ENCODE measurements around the gene C6. TPM values are rescaled to one million over a fixed set of nuclear protein-coding genes. Genes with fewer than 3 reads are reported as not detected.

C6 gene
- total RNA-seq, 1 experiment from 2014 or later = 0.37 TPM

GRCh38 chr5:41115281-41115680 lies 98.1 kb downstream of the C6 start (continued):
- TF ChIP-seq REST (IDR thresholded peaks at IDR 0.05; ENCODE audit: low read depth) (no peak), CTCF (IDR thresholded peaks at IDR 0.05 in 2 of 3, conservative IDR thresholded peaks at IDR 0.05 in 1 of 3; ENCODE audit: borderline replicate concordance in 1 of 3, insufficient read depth in 1 of 3, low read depth in 2 of 3, low read length in 2 of 3) (no peak)

- H3K36me3 ChIP-seq (ENCODE audit: control insufficient read depth in 1 of 2, insufficient read depth in 2 of 2, low read length in 2 of 2) = no peaks in the 10 kb centered on the region
- DNase-seq (ENCODE audit: low read depth, low spot score) (no peak), ATAC-seq (no peak)
- H3K27ac ChIP-seq (ENCODE audit: low read depth, low read length) = no peak overlapping the region
- H3K4me1 ChIP-seq (ENCODE audit: control insufficient read depth in 1 of 2, insufficient read depth in 2 of 2, low read length in 2 of 2) = no peaks in the 10 kb centered on the region
- intact Hi-C loops (cut with micrococcal nuclease) = no loop called here
- H3K9me2 ChIP-seq (ENCODE audit: insufficient read depth) = no peaks in the 10 kb centered on the region
- H3K9ac ChIP-seq (ENCODE audit: low read length) = no peak overlapping the region
- POLR2A ChIA-PET = no interaction called here
- H3K4me3 ChIP-seq (replicated peaks in 1 of 2; ENCODE audit: low read depth in 1 of 2, low read length in 2 of 2) = no peak overlapping the region
- CTCF ChIA-PET = no interaction called here
- no peak for TF ChIP-seq ELF1 (IDR thresholded peaks at IDR 0.05; ENCODE audit: borderline replicate concordance, low read depth)
- no peak for TF ChIP-seq FOSL1 (IDR thresholded peaks at IDR 0.05; ENCODE audit: low read depth)
- TF ChIP-seq ZFX (IDR thresholded peaks at IDR 0.05) = no peak
- TF ChIP-seq SP1 (IDR thresholded peaks at IDR 0.05; ENCODE audit: low read depth) = no peak
- no peak for TF ChIP-seq CTCF (IDR thresholded peaks at IDR 0.05 in 2 of 3, conservative IDR thresholded peaks at IDR 0.05 in 1 of 3; ENCODE audit: borderline replicate concordance in 1 of 3, insufficient read depth in 1 of 3, low read depth in 2 of 3, low read length in 2 of 3)
- TF ChIP-seq MAX (IDR thresholded peaks at IDR 0.05) = no peak
- no peak for TF ChIP-seq CBX3 (IDR thresholded peaks at IDR 0.05; ENCODE audit: low read depth)
- TF ChIP-seq ZBTB33 (IDR thresholded peaks at IDR 0.05; ENCODE audit: extremely low read depth, insufficient replicate concordance, low read length) = no peak
- H3K79me2 ChIP-seq (ENCODE audit: insufficient read depth, low read length) = no peaks in the 10 kb centered on the region
- no peaks in the 10 kb centered on the region for H3K27me3 ChIP-seq (ENCODE audit: insufficient read depth, low read length)
- no TSS peak for BruUV-seq (replicated peaks)
- H3K9me3 ChIP-seq (ENCODE audit: control insufficient read depth in 1 of 2, insufficient read depth in 1 of 2, low read depth in 1 of 2, low read length in 2 of 2) = no peaks in the 10 kb centered on the region
- H2AFZ ChIP-seq (ENCODE audit: low read depth, low read length, poor library complexity, severe bottlenecking) = no peak overlapping the region
- RAD21 ChIA-PET (ENCODE audit: low non-redundant PET in 1 of 2, low total read pairs in 2 of 2, uncharacterized antibody in 2 of 2, unreplicated experiment in 2 of 2) = no interaction called here
- H3K4me2 ChIP-seq (ENCODE audit: low read length) = no peak overlapping the region
- H4K20me1 ChIP-seq (ENCODE audit: insufficient read depth) = no peaks in the 10 kb centered on the region
Observed at GRCh38 chr5:41112486-41113455, 100.6 kb downstream of the C6 start.

Measured in HCT116 (cell line).